ENCODE data around the gene PHRF1. TPM values are rescaled to one million over a fixed set of nuclear protein-coding genes. Genes with fewer than 3 reads are reported as not detected.

Gene PHRF1
- total and polyA plus RNA-seq, 5 donors from 2014 or later = 3.8 to 43.8 (median 5.5) TPM

DNA sequence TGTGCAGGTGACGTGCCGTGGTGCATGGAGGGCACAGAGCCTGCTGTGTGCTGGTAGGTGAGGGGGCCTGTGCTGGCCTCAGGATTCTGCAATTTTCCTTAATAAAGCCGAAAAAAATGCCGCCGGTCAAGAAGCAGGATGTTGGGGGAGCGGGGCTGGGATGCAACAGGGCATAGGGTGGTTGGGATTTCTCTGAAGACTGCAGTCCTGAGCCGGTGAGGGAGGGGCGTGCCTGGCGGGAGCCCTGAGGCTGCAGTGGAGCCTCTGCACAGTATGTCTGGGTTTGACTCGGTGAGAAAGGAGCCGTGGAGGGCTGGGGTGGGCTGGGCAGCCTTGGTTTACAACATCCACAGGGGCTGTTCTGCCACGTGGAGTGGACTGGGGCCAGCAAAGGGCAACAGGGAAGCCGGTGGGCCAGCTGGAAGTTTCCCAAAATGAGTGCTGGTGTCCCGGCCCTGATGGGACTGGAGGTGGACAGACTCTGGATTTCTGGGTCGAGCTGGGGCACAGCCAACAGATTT is 47.1 kb downstream of the PHRF1 start:
- peaks cover 8% of the 10 kb centered on the region for H3K27me3 Mint-ChIP-seq
- H3K36me3 ChIP-seq (ENCODE audit: control insufficient read depth, insufficient read depth, low read length) = no peaks in the 10 kb centered on the region
- peaks cover 3% of the 10 kb centered on the region for H3K4me1 ChIP-seq (ENCODE audit: control insufficient read depth, insufficient read depth, low read length, poor library complexity, severe bottlenecking)
- peaks cover 2% of the 10 kb centered on the region for H3K36me3 Mint-ChIP-seq
- no peak overlapping the region for H3K4me3 ChIP-seq (ENCODE audit: low read depth, low read length)
- peaks cover 0 to 8% (median 3%) of the 10 kb centered on the region in 4 donors for H3K4me1 Mint-ChIP-seq
- no peaks in the 10 kb centered on the region for H3K27me3 ChIP-seq (ENCODE audit: control insufficient read depth, insufficient read depth, low read length)
- no peak overlapping the region for H3K27ac ChIP-seq (ENCODE audit: insufficient read depth, low read length, poor library complexity, severe bottlenecking)
- H3K9me3 Mint-ChIP-seq = peaks cover 0 to 2% (median 0%) of the 10 kb centered on the region in 7 donors
- no peaks in the 10 kb centered on the region for H3K9me3 ChIP-seq (ENCODE audit: control insufficient read depth in 2 of 2, low read length in 2 of 2)
- ATAC-seq (ENCODE audit: low read depth in 2 of 2) (no peak), DNase-seq (no peak)
- H3K4me3 Mint-ChIP-seq = peak overlapping the region in 2 of 4 donors; percentile 43 to 53
- H3K27ac Mint-ChIP-seq = no peak overlapping the region

DNA sequence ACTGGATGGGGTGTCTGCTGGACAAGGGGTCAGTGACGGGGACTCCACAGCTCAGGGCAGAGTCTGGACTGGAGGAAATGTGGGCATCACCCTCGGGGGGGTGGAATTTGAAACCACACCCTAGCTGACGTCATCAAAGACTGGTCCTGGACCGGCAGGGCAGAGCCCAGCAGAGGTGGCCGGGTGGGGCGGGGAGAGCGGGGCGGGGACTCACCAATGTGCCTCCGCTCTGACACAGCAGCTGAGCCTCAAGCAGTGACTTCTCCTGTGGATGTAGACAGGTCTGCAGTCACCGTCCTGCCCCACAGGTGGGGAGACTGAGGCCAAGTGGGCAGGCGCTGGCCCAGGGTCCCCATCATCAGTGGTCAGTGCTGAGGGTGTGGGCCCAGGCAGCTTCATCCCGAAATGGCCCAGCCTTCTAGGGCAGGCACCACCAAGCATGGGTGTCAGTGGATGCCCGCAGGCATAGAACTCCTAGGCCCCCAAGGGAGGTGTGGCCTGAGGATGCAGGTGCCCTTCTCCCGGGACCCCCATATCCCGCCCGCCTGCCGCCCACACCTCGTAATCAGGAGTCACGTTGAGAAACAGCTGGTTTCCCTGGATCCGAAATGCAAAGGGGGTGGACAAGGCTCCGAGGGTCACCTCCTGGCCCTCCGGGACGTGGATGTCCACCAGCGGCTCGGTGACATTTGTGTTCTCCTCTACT is 47.9 kb downstream of the PHRF1 start:
- Mint-ChIP-seq H3K4me3 (peak overlapping the region in 1 of 4 donors; percentile 38), H3K27me3 (peaks cover 15% of the 10 kb centered on the region), H3K9me3 (peaks cover 0 to 2% (median 0%) of the 10 kb centered on the region in 7 donors), H3K27ac (peak overlapping the region in 1 of 3 donors; percentile 87), H3K4me1 (peaks cover 5 to 14% (median 9%) of the 10 kb centered on the region in 4 donors), H3K36me3 (peaks cover 3% of the 10 kb centered on the region)
- no peaks in the 10 kb centered on the region for H3K27me3 ChIP-seq (ENCODE audit: control insufficient read depth, insufficient read depth, low read length)
- H3K4me1 ChIP-seq (ENCODE audit: control insufficient read depth, insufficient read depth, low read length, poor library complexity, severe bottlenecking) = peaks cover 10% of the 10 kb centered on the region
- ATAC-seq (ENCODE audit: low read depth in 2 of 2) (no peak), DNase-seq (no peak)
- H3K27ac ChIP-seq (ENCODE audit: insufficient read depth, low read length, poor library complexity, severe bottlenecking) = no peak overlapping the region
- H3K36me3 ChIP-seq (ENCODE audit: control insufficient read depth, insufficient read depth, low read length) = no peaks in the 10 kb centered on the region
- H3K9me3 ChIP-seq (ENCODE audit: control insufficient read depth in 2 of 2, low read length in 2 of 2) = no peaks in the 10 kb centered on the region
- H3K4me3 ChIP-seq (ENCODE audit: low read depth, low read length) = no peak overlapping the region

DNA sequence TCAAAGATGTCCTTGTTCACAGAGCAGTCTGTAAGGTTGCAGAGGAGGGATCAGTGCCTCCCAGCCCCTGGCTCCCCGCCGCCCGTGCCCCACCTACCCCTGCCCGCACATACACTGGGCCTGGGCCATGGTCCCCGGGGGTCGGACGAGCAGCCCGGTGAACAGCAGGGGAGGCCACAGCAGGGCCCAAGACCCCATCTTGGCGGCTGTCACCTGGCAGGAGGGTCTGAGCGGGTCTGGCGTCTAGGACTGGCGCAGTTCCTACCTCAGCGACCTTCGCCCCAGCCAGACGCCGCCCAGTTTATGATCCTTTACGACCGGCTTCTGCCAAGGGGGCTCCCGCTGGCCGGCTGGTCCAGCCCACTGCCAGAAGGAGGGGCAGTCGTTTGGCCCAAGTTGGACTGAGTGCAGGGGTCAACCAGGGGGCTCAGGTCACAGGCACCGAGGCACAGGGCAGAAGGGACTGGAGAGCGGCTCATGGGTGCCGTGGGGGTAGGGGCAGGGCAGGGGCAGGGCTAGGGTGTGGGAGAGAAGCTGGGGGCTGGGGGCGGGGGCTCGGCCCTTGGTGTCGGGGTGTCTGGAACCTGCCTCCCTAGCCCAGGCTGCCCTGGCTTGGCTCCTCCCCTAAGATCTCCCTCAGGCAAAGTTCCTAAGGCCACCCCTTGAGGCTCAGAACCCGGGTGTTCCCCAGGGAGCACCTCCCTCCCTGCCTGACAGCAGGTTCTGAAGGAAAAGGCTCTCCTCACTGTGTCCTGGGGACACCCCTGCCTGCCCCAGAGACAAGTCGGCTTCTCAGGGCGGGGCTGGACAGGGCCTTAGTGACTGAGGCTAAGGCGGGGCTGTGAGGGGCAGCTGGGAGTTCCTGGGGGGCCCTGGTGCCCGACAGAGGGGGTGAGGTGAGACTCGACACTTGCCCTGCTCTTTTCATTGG is 48.7 kb downstream of the PHRF1 start, which contains the start of gene CDHR5:
Gene CDHR5 (minus strand): TSS at position 251 of the 931 bp plus-strand sequence. CDS start 53 bp downstream, at position 198.
- no peak within 1 kb of the TSS for H3K4me3 ChIP-seq (ENCODE audit: low read depth, low read length)
- no peak for ATAC-seq (ENCODE audit: low read depth in 2 of 2)
- peaks cover 10% of the 10 kb centered on the region for H3K4me1 ChIP-seq (ENCODE audit: control insufficient read depth, insufficient read depth, low read length, poor library complexity, severe bottlenecking)
- no peak within 1 kb of the TSS for H3K27ac ChIP-seq (ENCODE audit: insufficient read depth, low read length, poor library complexity, severe bottlenecking)
- DNase-seq = no peak
- Mint-ChIP-seq H3K27ac (peak within 1 kb of the TSS in 1 of 3 donors; percentile 87), H3K27me3 (peaks cover 23% of the 10 kb centered on the region), H3K4me3 (peak within 1 kb of the TSS in 1 of 4 donors; percentile 38), H3K36me3 (peaks cover 3% of the 10 kb centered on the region), H3K4me1 (peaks cover 9 to 20% (median 12%) of the 10 kb centered on the region in 4 donors), H3K9me3 (peaks cover 0 to 2% (median 0%) of the 10 kb centered on the region in 7 donors)
- H3K36me3 ChIP-seq (ENCODE audit: control insufficient read depth, insufficient read depth, low read length) = no peaks in the 10 kb centered on the region
- no peaks in the 10 kb centered on the region for H3K9me3 ChIP-seq (ENCODE audit: control insufficient read depth in 2 of 2, low read length in 2 of 2)
- H3K27me3 ChIP-seq (ENCODE audit: control insufficient read depth, insufficient read depth, low read length) = no peaks in the 10 kb centered on the region

- H3K36me3 ChIP-seq (ENCODE audit: control insufficient read depth, insufficient read depth, low read length) = no peaks in the 10 kb centered on the region
- H3K27me3 ChIP-seq (ENCODE audit: control insufficient read depth, insufficient read depth, low read length) = no peaks in the 10 kb centered on the region
- Mint-ChIP-seq H3K27ac (no peak overlapping the region), H3K36me3 (peaks cover 3% of the 10 kb centered on the region), H3K9me3 (peaks cover 0 to 2% (median 0%) of the 10 kb centered on the region in 7 donors), H3K4me3 (no peak overlapping the region), H3K27me3 (peaks cover 26% of the 10 kb centered on the region), H3K4me1 (peaks cover 9 to 20% (median 12%) of the 10 kb centered on the region in 4 donors)
- no peak overlapping the region for H3K27ac ChIP-seq (ENCODE audit: insufficient read depth, low read length, poor library complexity, severe bottlenecking)
- no peak for ATAC-seq (ENCODE audit: low read depth in 2 of 2)
- H3K4me1 ChIP-seq (ENCODE audit: control insufficient read depth, insufficient read depth, low read length, poor library complexity, severe bottlenecking) = peaks cover 10% of the 10 kb centered on the region
- no peak overlapping the region for H3K4me3 ChIP-seq (ENCODE audit: low read depth, low read length)
- DNase-seq = no peak
- H3K9me3 ChIP-seq (ENCODE audit: control insufficient read depth in 2 of 2, low read length in 2 of 2) = no peaks in the 10 kb centered on the region
Observed at GRCh38 chr11:625636-626268, 49.5 kb downstream of the PHRF1 start.

- Histone ChIP-seq H3K27ac (ENCODE audit: insufficient read depth, low read length, poor library complexity, severe bottlenecking) (no peak within 1 kb of the TSS), H3K9me3 (ENCODE audit: control insufficient read depth in 2 of 2, low read length in 2 of 2) (no peaks in the 10 kb centered on the region), H3K36me3 (ENCODE audit: control insufficient read depth, insufficient read depth, low read length) (no peaks in the 10 kb centered on the region), H3K4me1 (ENCODE audit: control insufficient read depth, insufficient read depth, low read length, poor library complexity, severe bottlenecking) (peaks cover 10% of the 10 kb centered on the region), H3K4me3 (ENCODE audit: low read depth, low read length) (no peak within 1 kb of the TSS), H3K27me3 (ENCODE audit: control insufficient read depth, insufficient read depth, low read length) (no peaks in the 10 kb centered on the region)
- Mint-ChIP-seq H3K9me3 (peaks cover 0 to 2% (median 0%) of the 10 kb centered on the region in 7 donors), H3K4me1 (peaks cover 9 to 20% (median 12%) of the 10 kb centered on the region in 4 donors), H3K4me3 (peak within 1 kb of the TSS in 1 of 4 donors; percentile 46), H3K27ac (no peak within 1 kb of the TSS), H3K36me3 (peaks cover 3% of the 10 kb centered on the region), H3K27me3 (peaks cover 30% of the 10 kb centered on the region)
- ATAC-seq (ENCODE audit: low read depth in 2 of 2) = peak in 1 of 2 donors; percentile 21
- DNase-seq = no peak
Observed at GRCh38 chr11:626475-627307, 50.4 kb downstream of the PHRF1 start, which contains the start of gene SCT. Gene SCT, minus strand, starts transcription at chr11:627181. Its CDS starts 38 bp downstream, at chr11:627143.

DNA sequence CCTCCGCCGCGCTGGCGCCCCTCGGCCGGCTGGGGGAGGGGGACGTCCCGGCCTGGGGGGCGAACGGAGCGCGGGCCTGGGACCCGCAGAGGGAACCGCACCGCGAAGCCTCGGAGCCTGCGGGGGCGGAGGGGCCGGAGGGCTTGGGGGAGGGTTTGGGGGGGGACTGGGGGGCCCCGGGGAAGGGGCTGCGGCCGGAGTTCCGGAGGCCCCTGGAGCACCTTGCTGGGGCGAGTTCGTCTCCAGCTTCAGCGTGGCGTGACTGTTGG is 51.0 kb downstream of the PHRF1 start:
- H3K27ac Mint-ChIP-seq = no peak overlapping the region
- DNase-seq (no peak), ATAC-seq (ENCODE audit: low read depth in 2 of 2) (no peak)
- no peaks in the 10 kb centered on the region for H3K27me3 ChIP-seq (ENCODE audit: control insufficient read depth, insufficient read depth, low read length)
- H3K36me3 Mint-ChIP-seq = peaks cover 3% of the 10 kb centered on the region
- no peak overlapping the region for H3K4me3 Mint-ChIP-seq
- H3K27me3 Mint-ChIP-seq = peaks cover 36% of the 10 kb centered on the region
- no peak overlapping the region for H3K4me3 ChIP-seq (ENCODE audit: low read depth, low read length)
- H3K36me3 ChIP-seq (ENCODE audit: control insufficient read depth, insufficient read depth, low read length) = no peaks in the 10 kb centered on the region
- peaks cover 10% of the 10 kb centered on the region for H3K4me1 ChIP-seq (ENCODE audit: control insufficient read depth, insufficient read depth, low read length, poor library complexity, severe bottlenecking)
- no peaks in the 10 kb centered on the region for H3K9me3 ChIP-seq (ENCODE audit: control insufficient read depth in 2 of 2, low read length in 2 of 2)
- H3K4me1 Mint-ChIP-seq = peaks cover 9 to 20% (median 12%) of the 10 kb centered on the region in 4 donors
- H3K27ac ChIP-seq (ENCODE audit: insufficient read depth, low read length, poor library complexity, severe bottlenecking) = no peak overlapping the region
- peaks cover 0 to 2% (median 0%) of the 10 kb centered on the region in 7 donors for H3K9me3 Mint-ChIP-seq

Measured in CD4-positive, CD25-positive, alpha-beta regulatory T cell (primary cell).